ENCODE data around the gene ATP10A. TPM values are rescaled to one million over a fixed set of nuclear protein-coding genes. Genes with fewer than 3 reads are reported as not detected.

Gene ATP10A
- total RNA-seq, 1 donor from 2014 or later = 71.9 TPM

GRCh38 chr15:25863968-25864580 is 947 bp upstream of the ATP10A start:
- Mint-ChIP-seq H3K27me3 (ENCODE audit: unreplicated experiment) (no peaks in the 10 kb centered on the region), H3K27ac (ENCODE audit: unreplicated experiment) (peak overlapping the region; percentile 87), H3K4me1 (ENCODE audit: unreplicated experiment) (peaks cover 44% of the 10 kb centered on the region), H3K9me3 (ENCODE audit: unreplicated experiment) (no peaks in the 10 kb centered on the region), H3K4me3 (ENCODE audit: unreplicated experiment) (peak overlapping the region; percentile 79), H3K36me3 (ENCODE audit: unreplicated experiment) (peaks cover 3% of the 10 kb centered on the region)
- TF ChIP-seq CTCF (IDR thresholded peaks at IDR 0.05) = no peak
- DNase-seq (ENCODE audit: extremely low spot score, unreplicated experiment) = no peak

- no peaks in the 10 kb centered on the region for H3K27me3 Mint-ChIP-seq (ENCODE audit: unreplicated experiment)
- no peak for DNase-seq (ENCODE audit: extremely low spot score, unreplicated experiment)
- peak overlapping the region; percentile 83 for H3K27ac Mint-ChIP-seq (ENCODE audit: unreplicated experiment)
- no peaks in the 10 kb centered on the region for H3K9me3 Mint-ChIP-seq (ENCODE audit: unreplicated experiment)
- H3K4me3 Mint-ChIP-seq (ENCODE audit: unreplicated experiment) = peak overlapping the region; percentile 90
- peaks cover 58% of the 10 kb centered on the region for H3K4me1 Mint-ChIP-seq (ENCODE audit: unreplicated experiment)
- H3K36me3 Mint-ChIP-seq (ENCODE audit: unreplicated experiment) = peaks cover 6% of the 10 kb centered on the region
- peak; percentile 6 for TF ChIP-seq CTCF (IDR thresholded peaks at IDR 0.05)
Observed at GRCh38 chr15:25862472-25863110, 536 bp downstream of the ATP10A start.

- Mint-ChIP-seq H3K27ac (ENCODE audit: unreplicated experiment) (peak overlapping the region; percentile 83), H3K9me3 (ENCODE audit: unreplicated experiment) (no peaks in the 10 kb centered on the region), H3K27me3 (ENCODE audit: unreplicated experiment) (no peaks in the 10 kb centered on the region), H3K4me3 (ENCODE audit: unreplicated experiment) (peak overlapping the region; percentile 90), H3K36me3 (ENCODE audit: unreplicated experiment) (peaks cover 9% of the 10 kb centered on the region), H3K4me1 (ENCODE audit: unreplicated experiment) (peaks cover 62% of the 10 kb centered on the region)
- no peak for TF ChIP-seq CTCF (IDR thresholded peaks at IDR 0.05)
- no peak for DNase-seq (ENCODE audit: extremely low spot score, unreplicated experiment)
Observed at GRCh38 chr15:25862071-25862471, 1.1 kb downstream of the ATP10A start.

GRCh38 chr15:25860885-25861866 is 2.0 kb downstream of the ATP10A start:
- no peak for DNase-seq (ENCODE audit: extremely low spot score, unreplicated experiment)
- TF ChIP-seq CTCF (IDR thresholded peaks at IDR 0.05) = no peak
- no peaks in the 10 kb centered on the region for H3K27me3 Mint-ChIP-seq (ENCODE audit: unreplicated experiment)
- H3K9me3 Mint-ChIP-seq (ENCODE audit: unreplicated experiment) = no peaks in the 10 kb centered on the region
- peaks cover 15% of the 10 kb centered on the region for H3K36me3 Mint-ChIP-seq (ENCODE audit: unreplicated experiment)
- H3K27ac Mint-ChIP-seq (ENCODE audit: unreplicated experiment) = peak overlapping the region; percentile 83
- peaks cover 71% of the 10 kb centered on the region for H3K4me1 Mint-ChIP-seq (ENCODE audit: unreplicated experiment)
- peak overlapping the region; percentile 90 for H3K4me3 Mint-ChIP-seq (ENCODE audit: unreplicated experiment)

All from osteocyte (in vitro differentiated cells).